Heart right ventricle (tissue), 16 donors: ENCODE data around the gene HMGCS1. TPM values are rescaled to one million over a fixed set of nuclear protein-coding genes. Genes with fewer than 3 reads are reported as not detected.

Experiments used
- ATAC-seq, 8 donors: fragments of 200-7000 bp; cut with Tn5 transposase; one replicate each; pipeline ENCODE4 v1.9.1; 2020; ENCODE audit warnings: mild to moderate bottlenecking in 8 of 8, moderate library complexity in 8 of 8, moderate number of reproducible peaks in 1 of 8
- DNase-seq, 2 donors: peaks; one replicate each; pipeline ENCODE4 v3.0.0-alpha.2; 2020
- H3K27ac ChIP-seq, 10 donors: fragments of 200-600 bp; sonication (generic) in 2 of 10; one replicate each; pipeline versions ENCODE4 v1.5.0 to v1.8.0; 2020 to 2022; ENCODE audit warnings: mild to moderate bottlenecking in 3 of 10
- H3K27me3 ChIP-seq, 7 donors: fragments of 200-600 bp; one replicate each; pipeline ENCODE4 v1.8.0; 2021 to 2022; ENCODE audit warnings: mild to moderate bottlenecking in 2 of 7
- H3K36me3 ChIP-seq, 9 donors: fragments of 200-600 bp; sonication (generic) in 1 of 9; one replicate each; pipeline versions ENCODE4 v1.5.0 to v1.8.0; 2020 to 2022; ENCODE audit warnings: mild to moderate bottlenecking in 2 of 9
- H3K4me1 ChIP-seq, 9 donors: fragments of 200-600 bp; sonication (generic) in 1 of 9; one replicate each; pipeline versions ENCODE4 v1.5.0 to v1.8.0; 2020 to 2022; ENCODE audit warnings: mild to moderate bottlenecking in 4 of 9
- H3K4me3 ChIP-seq, 10 donors: fragments of 200-600 bp; sonication (generic) in 2 of 10; one replicate each; pipeline versions ENCODE4 v1.5.0 to v1.8.0; 2020 to 2022; ENCODE audit warnings: mild to moderate bottlenecking in 7 of 10, moderate library complexity in 2 of 10
- H3K9me3 ChIP-seq, 11 donors: fragments of 200-600 bp in 10 of 11; sonication (generic) in 2 of 11; one replicate each; pipeline versions ENCODE4 v1.5.0 to v1.8.0; 2013 to 2022; ENCODE audit warnings: mild to moderate bottlenecking in 2 of 11, control low read depth in 1 of 11, moderate library complexity in 1 of 11
- WGBS, 2 donors: extraction: QIAGEN DNeasy Blood & Tissue Kit; methylation state at CpG; one replicate each; pipeline ENCODE4 v1.1.7; 2013; ENCODE audit warnings: inconsistent platforms in 1 of 2; 5-methylcytosine and 5-hydroxymethylcytosine counted together
- intact Hi-C, 10 donors: fragments of 100-400 bp; cut with DNase I; formaldehyde crosslinking; loops; one replicate each; pipeline versions ENCODE4 v1.11.1 to v1.14.2; 2022
- long read RNA-seq, 3 donors: library from polyadenylated mRNA; unstranded; transcript quantifications; one replicate each; pipeline ENCODE4 v2.0.0, GENCODE V29; 2020 to 2021
- polyA plus RNA-seq, 2 donors: library from polyadenylated mRNA; stranded (reverse); fragments of 200-250 nt; gene quantifications; one replicate each; pipeline ENCODE4 v1.2.3, GENCODE V29; 2013
- total RNA-seq, 10 donors: library from RNA; stranded (reverse); fragmentation: NEBNext Ultra II Directional in 3 of 10; extraction: Animal tissue kit (Norgen Biotek cat#: 25700) in 3 of 10; gene quantifications; one replicate each; pipeline versions ENCODE4 v1.2.1 to v1.2.4, GENCODE V29; 2021 to 2023
- TF ChIP-seq, protein P1 (sequence below), 9 donors: fragments of 200-600 bp; sonication (generic) in 2 of 9; IDR thresholded peaks; one replicate each; pipeline versions ENCODE4 v1.5.0 to v1.8.0; 2021 to 2022; ENCODE audit warnings: antibody characterized with exemption in 9 of 9, mild to moderate bottlenecking in 5 of 9, moderate library complexity in 1 of 9
- donor health status: Arrhythmogenic right ventricular cardiomyopathy.
- donor health status: ischemic (EF 13 %, LVEDD 7.1; RV severe dilation, severe dysfunction).
- donor health status: healthy with polysubstance abuse.
- donor health status: DM: no; HTN: yes; CAD: no.
- donor health status: DM: no; HTN: no; CAD: no.
- donor health status: ischemic (EF 25% LVEDD 6.9; RV normal size, moderate dysfunction).
- donor health status: ischemic (EF 25% LVEDD 5.7; RV mildly dilated, moderate dysfunction).
- donor health status: healthy.
- donor health status: DM: yes; HTN: yes; CAD: no.
- donor health status: Ischemic cardiomyopathy.
- donor health status: ischemic (EF 35%, LVEDD 5.7; RV mildly dilated, moderate dysfunction).
- donor health status: nonischemic (EF 11% LVEDD 7.7; RV severe dilation, severe dysfunction).
- donor health status: DM: yes; HTN: yes; CAD: no.
- donor health status: PGD.
- donor health status: ischemic (EF 29% LVEDD 5.4; RV normal size, mild dysfunction).
- donor health status: nonischemic (EF 23%, LVEDD 6.1; RV moderate dilation, normal function).

HMGCS1 gene
- total RNA-seq (10 to 100 TPM; 24.8 to 33.0 (median 27.1) TPM), polyA plus RNA-seq (10 to 100 TPM in 1 of 2 donors, 1 to 10 TPM in 1; 8.3 to 15.8 TPM)
- long read RNA-seq, donor 1, partial matches to known transcripts = 0 of 3 reads
- long read RNA-seq, donor 1, other reads (novel, unspliced or antisense) = 2 of 3 reads
- long read RNA-seq, donor 2, partial matches to known transcripts = 0 of 5 reads
- long read RNA-seq, donor 2, other reads (novel, unspliced or antisense) = 4 of 5 reads
- long read RNA-seq, donor 3, partial matches to known transcripts = 0 of 3 reads
- long read RNA-seq, donor 3, other reads (novel, unspliced or antisense) = 2 of 3 reads

DNA sequence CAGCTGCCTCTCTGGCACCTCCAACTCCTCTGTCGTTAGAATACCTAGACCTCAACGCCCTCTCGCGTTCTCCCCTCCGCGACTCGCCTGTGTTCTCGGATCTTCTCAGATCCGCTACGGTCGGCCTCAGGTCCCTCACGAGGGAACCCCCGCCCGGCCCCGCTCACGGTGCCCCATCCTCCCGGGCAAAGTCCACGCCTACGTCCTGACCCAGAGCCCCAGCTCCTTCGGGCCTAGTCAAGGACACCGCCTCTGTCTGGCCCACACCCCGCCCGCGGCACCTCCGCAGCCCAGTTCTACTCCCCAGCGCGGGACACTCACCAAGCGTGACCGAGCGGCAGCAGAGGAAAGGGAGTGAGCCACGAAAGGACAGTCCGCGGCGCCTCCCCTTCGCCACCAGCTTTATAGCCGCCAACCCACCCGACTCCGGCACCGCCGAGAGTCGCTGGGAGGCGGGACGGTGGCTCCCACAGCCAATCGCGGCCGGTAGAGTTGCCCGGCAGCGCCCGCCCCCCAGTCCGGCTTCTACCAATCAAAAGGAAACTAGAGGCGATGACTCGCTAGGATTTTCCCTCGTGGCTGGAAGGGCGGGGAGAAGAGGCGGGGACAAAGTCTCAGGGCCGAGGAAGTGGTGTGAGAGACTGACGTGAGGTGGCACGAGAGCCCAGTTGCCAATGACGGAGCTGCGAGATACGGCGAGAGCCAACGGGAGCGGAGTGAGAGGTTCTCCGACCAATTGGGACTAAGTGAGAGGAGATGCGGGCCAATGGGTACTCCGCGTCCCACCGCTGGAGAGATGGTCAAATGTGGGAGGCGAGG is at the start of gene HMGCS1:
Gene HMGCS1, minus strand, starts transcription at position 378 of the 819 bp plus-strand sequence. CDS start 14,447 bp downstream, outside the sequence.
- 1% methylated on average over 64 to 70 of the region's 70 CpGs for WGBS, 2 donors
- H3K4me3 ChIP-seq = peak within 1 kb of the TSS; percentile 69 to 99 (median 92)
- H3K27ac ChIP-seq = peak within 1 kb of the TSS; percentile 75 to 97 (median 90)
- H3K36me3 ChIP-seq = no peaks in the 10 kb centered on the region
- TF ChIP-seq, protein P1, sequence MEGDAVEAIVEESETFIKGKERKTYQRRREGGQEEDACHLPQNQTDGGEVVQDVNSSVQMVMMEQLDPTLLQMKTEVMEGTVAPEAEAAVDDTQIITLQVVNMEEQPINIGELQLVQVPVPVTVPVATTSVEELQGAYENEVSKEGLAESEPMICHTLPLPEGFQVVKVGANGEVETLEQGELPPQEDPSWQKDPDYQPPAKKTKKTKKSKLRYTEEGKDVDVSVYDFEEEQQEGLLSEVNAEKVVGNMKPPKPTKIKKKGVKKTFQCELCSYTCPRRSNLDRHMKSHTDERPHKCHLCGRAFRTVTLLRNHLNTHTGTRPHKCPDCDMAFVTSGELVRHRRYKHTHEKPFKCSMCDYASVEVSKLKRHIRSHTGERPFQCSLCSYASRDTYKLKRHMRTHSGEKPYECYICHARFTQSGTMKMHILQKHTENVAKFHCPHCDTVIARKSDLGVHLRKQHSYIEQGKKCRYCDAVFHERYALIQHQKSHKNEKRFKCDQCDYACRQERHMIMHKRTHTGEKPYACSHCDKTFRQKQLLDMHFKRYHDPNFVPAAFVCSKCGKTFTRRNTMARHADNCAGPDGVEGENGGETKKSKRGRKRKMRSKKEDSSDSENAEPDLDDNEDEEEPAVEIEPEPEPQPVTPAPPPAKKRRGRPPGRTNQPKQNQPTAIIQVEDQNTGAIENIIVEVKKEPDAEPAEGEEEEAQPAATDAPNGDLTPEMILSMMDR (IDR thresholded peaks at IDR 0.05) = no peak
- intact Hi-C loops = loop anchor here in 6 of 10 donors (5.0 to 10.0 kb wide), 5 partner anchors 169 to 202 kb away; partner anchors contain the start of genes TMEM267 (in 6 of the 6), ZNF131 (in 5 of the 6) and C5orf34 (in 1 of the 6)
- no peaks in the 10 kb centered on the region for H3K9me3 ChIP-seq
- peaks cover 0 to 47% (median 27%) of the 10 kb centered on the region in 9 donors for H3K4me1 ChIP-seq
- ATAC-seq (peak; percentile 97 to 100 (median 99)), DNase-seq (peak; percentile 97 to 99)
- H3K27me3 ChIP-seq = no peaks in the 10 kb centered on the region

DNA sequence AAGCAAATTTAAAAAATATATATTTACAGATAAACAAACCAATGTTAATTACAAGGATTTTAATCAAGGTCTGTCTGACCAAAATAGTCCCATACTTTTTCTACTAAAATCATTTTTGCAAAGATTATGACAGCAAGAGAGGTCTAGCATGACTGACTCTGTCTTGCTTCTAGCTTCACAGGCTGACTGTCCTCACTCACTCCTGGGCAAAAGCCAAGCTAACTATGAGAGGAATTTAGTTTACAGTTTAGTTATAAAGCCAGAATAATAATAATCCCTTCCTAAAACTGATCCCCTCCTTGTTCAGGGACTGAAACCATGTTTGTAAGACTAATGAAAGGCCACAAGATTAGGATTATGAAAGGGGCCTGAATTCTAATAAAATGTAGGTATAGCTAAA is 45.5 kb upstream of the HMGCS1 start:
- no peak overlapping the region for H3K27ac ChIP-seq
- H3K27me3 ChIP-seq = peaks cover 0 to 4% (median 0%) of the 10 kb centered on the region in 7 donors
- ATAC-seq (no peak), DNase-seq (no peak)
- H3K4me3 ChIP-seq = no peak overlapping the region
- intact Hi-C loops = no loop called here
- no peaks in the 10 kb centered on the region for H3K36me3 ChIP-seq
- H3K9me3 ChIP-seq = peaks cover 0 to 28% (median 5%) of the 10 kb centered on the region in 11 donors
- peaks cover 0 to 3% (median 0%) of the 10 kb centered on the region in 9 donors for H3K4me1 ChIP-seq
- TF ChIP-seq, protein P1 (IDR thresholded peaks at IDR 0.05) = no peak

DNA sequence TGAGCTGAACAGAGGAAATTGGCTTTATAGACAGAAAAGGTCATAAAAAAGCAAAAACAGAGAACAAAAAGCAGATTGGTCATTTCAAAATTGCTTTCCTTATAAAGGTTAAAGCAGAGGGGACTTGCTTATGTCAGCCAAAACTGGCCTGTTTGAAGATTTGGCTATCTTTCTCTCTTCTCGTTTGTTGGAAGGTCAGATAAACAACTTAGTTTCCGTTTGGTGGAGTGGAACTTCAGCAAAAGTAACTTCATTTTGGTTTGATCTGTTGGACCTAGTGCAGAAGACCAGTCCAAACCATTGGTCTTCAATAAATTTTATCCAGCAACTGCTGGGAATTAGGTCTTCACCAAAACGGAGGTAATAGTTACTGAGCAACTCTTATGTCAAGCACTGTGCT is 45.1 kb upstream of the HMGCS1 start:
- Histone ChIP-seq H3K4me3 (no peak overlapping the region), H3K36me3 (no peaks in the 10 kb centered on the region), H3K27me3 (peaks cover 0 to 3% (median 0%) of the 10 kb centered on the region in 7 donors), H3K27ac (no peak overlapping the region), H3K4me1 (peaks cover 0 to 3% (median 0%) of the 10 kb centered on the region in 9 donors), H3K9me3 (peaks cover 0 to 28% (median 5%) of the 10 kb centered on the region in 11 donors)
- DNase-seq = no peak
- 25 to 40% methylated on average over 3 of the region's 3 CpGs for WGBS, 2 donors
- ATAC-seq = no peak
- intact Hi-C loops = no loop called here
- TF ChIP-seq, protein P1 (IDR thresholded peaks at IDR 0.05) = no peak

DNA sequence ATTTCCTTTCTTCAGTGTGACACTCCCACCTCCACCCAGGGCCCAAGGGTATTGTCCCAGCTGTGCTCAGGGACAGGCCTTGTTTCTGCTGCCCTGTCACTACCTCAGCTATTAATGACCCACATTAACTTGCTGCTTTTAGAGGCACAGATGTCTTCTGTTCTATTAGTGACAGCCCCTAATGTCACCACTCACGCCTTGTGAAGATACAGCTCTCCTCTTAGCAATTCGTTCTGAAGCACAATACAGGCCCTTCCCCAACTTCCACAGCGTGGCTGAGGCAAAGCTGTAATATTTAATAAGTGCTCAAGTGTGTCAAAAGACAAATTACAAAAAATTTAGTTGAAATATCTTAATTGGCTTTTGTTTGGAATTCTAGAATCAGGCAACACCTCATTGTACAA is 44.7 kb upstream of the HMGCS1 start:
- H3K9me3 ChIP-seq = peaks cover 0 to 28% (median 5%) of the 10 kb centered on the region in 11 donors
- peak in 2 of 8 donors; percentile 43 to 61 for ATAC-seq

More for the DNA sequence above, 44.7 kb upstream of the HMGCS1 start:
- no peaks in the 10 kb centered on the region for H3K36me3 ChIP-seq
- 26 to 42% methylated on average over 3 of the region's 3 CpGs for WGBS, 2 donors
- peaks cover 0 to 3% (median 0%) of the 10 kb centered on the region in 9 donors for H3K4me1 ChIP-seq
- no peak for DNase-seq
- intact Hi-C loops = no loop called here
- no peak overlapping the region for H3K27ac ChIP-seq
- no peaks in the 10 kb centered on the region for H3K27me3 ChIP-seq
- TF ChIP-seq, protein P1 (IDR thresholded peaks at IDR 0.05) = no peak
- H3K4me3 ChIP-seq = no peak overlapping the region
